Cerebellar cortex (tissue), 1 donor: ENCODE measurements around the gene TMEM184C.
A peak's percentile ranks its signal among the peaks of the same experiment; 100 is the strongest.

Experiments used
- DNase-seq: peaks from one replicate; pipeline ENCODE4 v3.0.0-alpha.2; 2015; ENCODE audit warnings: low spot score

TMEM184C gene

GRCh38 chr4:147617173-147617840, at the start of gene TMEM184C:
TMEM184C (plus strand) TSS chr4:147617397; CDS start chr4:147617957, 560 bp downstream.
- peak; percentile 98 for DNase-seq

- DNase-seq: no peak
Measured at GRCh38 chr4:147570616-147571015, 46.6 kb upstream of the TMEM184C start.

DNA sequence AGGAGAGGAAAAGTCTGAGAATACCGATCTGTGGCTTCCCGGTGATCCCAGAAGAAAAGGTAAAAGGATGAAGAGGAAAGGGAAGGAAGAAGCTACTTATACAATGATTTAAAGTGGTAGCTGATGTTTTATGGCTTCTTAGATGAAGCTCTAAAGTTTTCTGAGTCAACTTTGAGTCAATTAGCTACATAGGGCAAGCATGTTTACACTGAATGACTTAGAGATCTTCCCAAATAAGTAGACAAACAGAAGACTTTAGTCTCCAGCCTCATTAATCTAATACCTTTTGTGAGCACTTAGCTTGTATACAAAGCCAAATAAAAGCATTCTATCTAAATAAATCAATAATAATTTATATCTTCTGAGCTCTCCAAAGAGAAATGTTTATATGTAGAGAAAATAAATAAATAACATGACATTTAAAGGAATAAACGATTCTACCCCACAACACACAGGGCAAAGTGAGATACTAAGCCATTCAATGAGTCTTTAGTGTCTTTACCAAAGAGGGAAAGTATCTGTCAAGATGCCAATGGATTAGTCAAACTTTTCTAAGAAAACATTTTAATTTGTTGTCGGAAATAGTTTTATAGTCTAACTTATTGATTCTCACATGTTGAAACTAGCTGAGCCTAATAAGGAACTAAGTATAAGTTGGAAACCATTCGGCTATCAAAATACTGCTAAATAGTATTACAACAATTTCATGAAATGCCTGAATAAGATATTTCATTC, 46.0 kb upstream of the TMEM184C start:
- DNase-seq: no peak

DNA sequence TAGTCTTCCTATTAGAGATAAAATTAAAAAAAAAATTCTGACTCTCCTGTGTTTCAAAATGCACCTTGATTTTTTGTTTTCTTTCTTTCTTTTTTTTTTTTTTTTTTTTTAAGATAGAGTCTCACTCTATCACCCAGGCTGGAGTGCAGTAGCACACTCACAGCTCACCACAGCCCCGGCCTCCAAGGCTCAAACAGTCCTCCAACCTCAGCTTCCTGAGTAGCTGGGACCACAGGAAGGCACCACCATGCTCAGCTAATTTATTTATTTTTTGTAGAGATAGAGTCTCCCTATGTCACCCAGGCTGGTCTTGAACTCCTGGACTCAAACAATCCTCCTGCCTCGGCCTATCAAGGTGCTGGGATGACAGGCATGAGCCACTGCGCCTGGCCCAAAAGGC, 41.1 kb upstream of the TMEM184C start:
- no peak for DNase-seq

GRCh38 chr4:147578051-147578476, 39.1 kb upstream of the TMEM184C start:
- DNase-seq: no peak

DNA sequence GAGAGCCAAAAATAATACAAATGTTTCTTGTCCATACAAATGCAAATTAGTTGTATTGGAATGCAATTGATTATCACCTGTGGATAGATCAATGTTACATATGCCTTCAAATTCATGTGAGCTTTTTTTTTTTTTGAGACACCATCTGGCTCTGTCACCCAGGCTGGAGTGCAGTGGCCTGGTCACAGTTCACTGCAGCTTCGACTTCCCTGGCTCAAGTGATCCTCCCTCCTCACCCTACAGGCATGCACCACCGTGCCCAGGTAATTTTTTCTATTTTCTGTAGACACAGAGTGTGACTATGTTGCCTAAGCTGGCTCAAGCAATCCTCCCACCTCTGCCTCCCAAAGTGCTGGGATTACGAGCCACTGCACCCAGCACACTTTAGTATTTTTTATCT, 38.6 kb upstream of the TMEM184C start:
- no peak for DNase-seq

DNA sequence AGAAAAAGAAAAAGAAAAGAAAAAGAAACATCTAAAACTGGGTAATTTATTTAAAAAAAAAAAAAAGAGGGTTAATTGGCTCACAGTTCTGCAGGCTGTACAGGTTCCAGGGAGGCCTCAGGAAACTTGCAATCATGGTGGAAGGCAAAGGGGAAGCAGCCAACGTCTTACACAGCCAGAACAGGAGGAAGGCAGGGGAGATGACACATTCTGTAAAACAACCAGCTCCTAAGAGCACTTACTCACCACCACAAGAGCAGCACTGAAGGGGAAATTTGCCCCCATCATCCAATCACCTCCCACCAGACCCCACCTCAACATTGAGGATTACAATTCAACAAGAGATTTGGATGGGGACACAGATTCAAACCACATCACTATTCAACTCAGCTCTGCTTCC, 36.8 kb upstream of the TMEM184C start:
- no peak for DNase-seq

DNA sequence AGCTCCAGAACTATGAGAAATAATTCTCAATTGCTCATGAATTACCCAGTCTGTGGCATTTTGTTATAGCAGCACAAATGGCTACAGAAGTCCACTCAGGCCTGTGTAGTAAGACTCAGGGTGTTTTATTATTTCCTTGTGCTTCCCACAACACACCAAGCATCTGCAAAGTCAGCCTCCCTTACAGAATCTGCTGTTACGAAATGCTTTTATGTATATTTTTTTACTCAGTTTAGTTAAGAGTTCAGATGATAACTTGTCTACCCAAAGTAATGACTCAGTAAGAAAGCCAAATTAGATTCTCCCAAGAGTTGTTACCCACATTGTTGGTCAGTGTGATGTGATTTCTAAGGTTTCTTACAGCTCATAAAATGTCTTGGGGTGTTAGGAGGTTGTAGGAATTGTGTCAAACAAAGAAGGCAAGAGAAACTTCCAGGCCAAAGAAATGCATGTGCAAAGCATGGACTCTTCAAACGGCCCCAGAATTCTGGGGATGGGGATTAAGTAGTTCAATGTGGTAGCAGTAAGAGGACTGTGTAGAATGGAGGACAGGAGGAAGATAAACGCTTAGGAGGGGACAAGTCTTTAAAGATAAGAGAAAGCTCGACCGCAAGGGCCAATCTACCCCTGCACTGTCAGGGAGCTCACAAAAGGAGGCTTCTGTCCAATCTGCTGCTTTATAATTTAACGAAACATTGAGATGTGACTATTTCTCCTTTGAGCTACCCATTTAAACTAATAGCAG, 35.4 kb upstream of the TMEM184C start:
- DNase-seq: no peak

DNA sequence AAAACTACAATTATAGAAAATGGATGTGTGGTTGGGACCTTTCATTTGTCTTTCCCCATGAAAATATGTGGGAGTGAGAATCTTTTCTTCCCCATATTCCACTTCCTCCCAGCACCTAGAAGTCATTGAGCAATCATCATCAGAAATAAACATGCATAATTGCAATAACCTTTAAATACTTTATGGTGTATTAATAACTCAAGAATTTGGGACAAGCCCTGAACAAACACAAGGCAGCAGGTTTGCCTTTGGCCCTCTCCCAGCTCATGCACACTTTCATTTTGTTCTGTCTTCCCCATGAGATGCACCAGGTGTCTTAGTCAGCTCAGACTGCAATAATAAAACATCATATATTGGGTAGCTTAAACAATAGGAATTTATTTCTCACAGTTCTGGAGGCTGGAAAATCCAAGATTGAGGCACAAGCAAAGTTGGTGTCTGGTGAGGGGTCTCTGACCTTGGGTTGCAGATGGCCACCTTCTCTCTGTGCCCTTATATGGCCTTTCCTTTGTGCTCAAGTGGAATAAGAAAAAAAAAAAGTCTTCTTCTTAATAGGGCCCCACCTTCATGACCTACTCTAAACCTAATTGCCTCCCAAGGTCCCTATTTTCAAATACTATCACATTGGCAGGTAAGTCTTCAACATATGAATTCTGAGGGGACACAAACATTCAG, 34.7 kb upstream of the TMEM184C start:
- no peak for DNase-seq

GRCh38 chr4:147583876-147584275, 33.3 kb upstream of the TMEM184C start:
- DNase-seq: no peak

GRCh38 chr4:147586032-147586431, 31.2 kb upstream of the TMEM184C start:
- DNase-seq: no peak

- no peak for DNase-seq
Measured at GRCh38 chr4:147586637-147587036, 30.6 kb upstream of the TMEM184C start.

DNA sequence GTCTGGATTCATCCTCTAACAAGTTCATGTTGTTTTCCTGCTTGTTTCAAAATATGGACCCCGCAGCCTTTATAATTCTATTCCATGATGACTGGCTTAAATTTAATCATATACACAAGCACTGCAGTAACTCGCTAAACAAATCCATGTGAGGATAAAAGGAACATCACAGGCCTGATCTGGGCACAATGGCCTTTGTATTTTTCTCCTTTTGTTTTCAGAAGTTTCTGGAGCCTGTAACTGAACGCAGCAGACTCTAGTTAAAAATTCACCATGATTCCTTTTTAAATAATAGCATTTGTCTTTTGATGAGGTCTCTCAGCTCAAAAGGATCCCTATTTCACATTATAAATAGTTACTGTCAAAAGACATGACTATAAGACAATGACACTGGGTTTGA, 30.2 kb upstream of the TMEM184C start:
- no peak for DNase-seq

DNA sequence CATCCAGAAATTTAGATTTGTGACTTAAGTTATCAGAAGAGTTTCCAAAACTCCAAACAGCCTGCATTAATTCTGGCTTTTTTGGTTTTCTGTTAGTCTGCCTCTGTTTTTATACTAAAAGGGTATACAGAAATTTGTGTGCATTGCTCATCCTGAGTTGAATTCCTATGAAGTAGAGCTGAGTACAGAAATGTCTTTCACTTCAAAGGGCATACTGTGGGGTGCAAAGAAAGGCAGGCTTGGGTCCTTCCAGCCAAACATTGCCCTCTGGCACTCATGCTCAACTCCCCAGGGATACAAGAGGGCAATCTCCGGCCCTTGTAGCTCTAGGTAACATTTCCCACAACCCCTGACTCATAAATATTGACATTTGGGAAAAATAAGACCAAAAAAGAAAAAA, 27.6 kb upstream of the TMEM184C start:
- no peak for DNase-seq

DNA sequence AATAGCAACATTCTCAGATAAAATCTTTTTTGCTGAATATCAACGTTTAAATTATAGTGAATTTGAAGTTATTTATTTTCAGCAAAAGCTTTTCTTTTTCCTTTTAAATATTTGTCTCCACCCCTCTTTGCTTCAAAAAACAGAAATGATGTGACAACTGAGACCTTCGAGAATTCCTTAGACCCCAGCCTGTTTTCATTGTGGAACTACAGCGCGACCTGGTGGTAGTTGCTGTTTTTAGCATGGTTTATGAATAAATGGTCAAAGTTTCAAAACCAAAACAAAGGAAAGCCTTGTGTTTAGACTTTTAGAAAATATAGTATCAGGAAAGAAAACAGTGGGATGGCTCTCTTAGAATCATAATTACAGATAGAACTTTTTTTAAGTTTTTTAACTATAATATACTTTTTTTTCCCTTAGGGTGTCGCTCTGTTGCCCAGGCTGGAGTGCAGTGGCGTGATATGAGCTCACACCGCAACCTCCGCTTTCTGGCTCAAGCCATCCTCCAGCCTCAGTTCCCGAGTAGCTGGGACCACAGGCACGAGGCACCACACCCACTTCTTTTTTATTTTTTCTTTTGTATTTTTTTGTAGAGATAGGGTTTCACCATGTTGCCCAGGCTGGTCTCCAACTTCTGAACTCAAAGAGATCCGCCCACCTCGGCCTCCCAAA, 26.8 kb upstream of the TMEM184C start:
- peak; percentile 34 for DNase-seq

DNA sequence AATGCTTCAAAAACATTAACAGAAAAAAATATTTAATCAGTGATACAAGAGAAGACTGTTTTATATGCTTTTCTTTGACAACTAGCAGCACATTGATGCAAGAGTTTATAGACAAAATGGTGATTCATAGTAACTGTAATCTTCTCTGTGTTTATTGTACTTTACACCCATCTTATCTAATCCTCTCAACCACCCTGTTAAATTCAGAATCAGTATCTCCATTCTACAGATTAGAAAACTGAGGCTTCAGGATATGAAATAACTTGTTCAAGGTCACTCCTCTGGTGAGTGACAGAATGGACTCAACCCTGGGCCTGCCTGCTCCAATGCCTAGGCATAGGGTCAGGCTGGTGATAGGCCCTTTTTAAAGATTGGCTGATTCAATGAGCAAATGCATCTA, 26.1 kb upstream of the TMEM184C start:
- DNase-seq: no peak

DNA sequence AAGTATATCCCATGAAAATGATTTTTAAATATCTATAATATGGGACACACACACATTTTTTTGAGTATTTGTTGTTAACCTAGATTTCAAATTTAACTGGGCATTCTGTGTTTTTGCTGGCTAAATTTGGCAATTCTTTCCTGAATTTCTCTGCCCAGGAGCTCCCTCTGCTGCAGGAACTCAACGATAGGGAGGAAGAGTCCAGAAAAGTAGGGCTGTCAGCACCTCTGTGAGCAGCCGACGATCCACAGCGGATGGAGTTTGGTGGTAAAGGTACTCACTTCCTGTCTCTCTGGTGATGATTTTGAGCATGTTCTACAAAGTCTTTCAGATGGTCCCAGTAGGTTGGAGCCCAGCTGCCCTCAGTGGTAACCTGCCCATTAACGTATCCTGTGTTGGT, 23.1 kb upstream of the TMEM184C start:
- DNase-seq: no peak

GRCh38 chr4:147594578-147594977, 22.6 kb upstream of the TMEM184C start:
- DNase-seq: no peak

DNA sequence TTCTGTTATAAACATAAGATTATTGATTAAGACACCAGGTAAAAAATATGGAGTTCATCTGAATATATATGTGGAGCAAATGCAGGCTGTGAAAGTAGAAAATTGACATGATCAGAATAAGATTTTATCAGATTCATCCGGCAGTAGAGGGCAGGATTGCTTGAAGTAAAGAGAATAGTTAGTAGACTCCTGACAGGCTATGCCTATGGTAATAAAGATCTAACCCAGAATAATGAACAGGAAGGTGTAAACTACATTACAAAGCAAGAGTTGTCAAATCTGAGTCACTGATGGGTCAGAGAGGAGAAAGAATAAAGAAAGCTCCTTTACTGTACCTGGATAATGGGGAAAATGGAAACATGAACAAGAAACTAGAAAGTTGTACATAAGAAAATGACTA, 20.8 kb upstream of the TMEM184C start:
- DNase-seq: no peak

GRCh38 chr4:147596981-147597380, 20.2 kb upstream of the TMEM184C start:
- DNase-seq: no peak

DNA sequence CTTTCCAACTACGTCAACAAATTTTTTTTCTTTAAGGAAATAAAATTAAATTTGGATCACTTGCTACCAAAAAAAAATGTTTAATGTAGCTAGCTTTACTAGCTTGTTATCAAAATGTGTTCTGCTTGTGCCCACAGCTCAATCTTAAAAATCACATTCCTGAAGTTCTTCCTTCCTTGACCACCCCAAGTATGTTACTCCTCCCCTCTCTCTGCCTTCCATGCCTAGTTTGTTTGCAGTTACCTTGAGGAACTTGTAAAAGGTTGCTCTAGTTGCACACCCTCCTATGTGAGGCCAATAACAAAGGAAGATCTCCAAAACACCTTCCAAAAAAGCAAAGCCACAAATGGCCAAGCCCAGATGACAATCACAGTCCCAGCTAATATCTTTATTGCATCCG, 19.6 kb upstream of the TMEM184C start:
- no peak for DNase-seq

GRCh38 chr4:147599206-147599605, 18.0 kb upstream of the TMEM184C start:
- DNase-seq: no peak
